ENCODE data around the gene CEP55. TPM values are rescaled to one million over a fixed set of nuclear protein-coding genes. Genes with fewer than 3 reads are reported as not detected.

CEP55 gene
- total RNA-seq, 1 experiment from 2014 or later, result 87.9 TPM

DNA sequence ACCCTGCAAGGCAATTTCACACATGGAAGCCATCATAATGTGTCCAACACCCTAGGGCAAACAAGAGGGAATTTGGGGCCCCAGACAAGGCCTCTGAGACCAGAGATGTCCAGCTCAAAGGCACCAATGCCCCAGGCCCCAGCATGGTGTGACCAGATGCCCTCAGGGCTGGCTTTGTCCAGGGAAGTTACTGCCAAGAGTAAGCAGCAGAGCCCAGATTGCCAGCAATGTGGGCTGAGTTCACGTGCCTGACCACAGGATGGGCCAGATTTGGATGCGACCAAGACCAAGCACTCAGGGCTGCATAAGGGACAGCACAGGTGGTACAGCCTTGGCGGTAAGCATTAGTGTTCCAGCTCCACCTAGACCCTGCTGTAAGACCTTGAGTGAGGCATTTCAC lies 27.0 kb upstream of the CEP55 start:
- DNase-seq (ENCODE audit: low read depth), result peak; percentile 93

- DNase-seq (ENCODE audit: low read depth), result peak; percentile 97
These were observed 25.2 kb upstream of the CEP55 start for GRCh38 chr10:93471110-93471651.

DNA sequence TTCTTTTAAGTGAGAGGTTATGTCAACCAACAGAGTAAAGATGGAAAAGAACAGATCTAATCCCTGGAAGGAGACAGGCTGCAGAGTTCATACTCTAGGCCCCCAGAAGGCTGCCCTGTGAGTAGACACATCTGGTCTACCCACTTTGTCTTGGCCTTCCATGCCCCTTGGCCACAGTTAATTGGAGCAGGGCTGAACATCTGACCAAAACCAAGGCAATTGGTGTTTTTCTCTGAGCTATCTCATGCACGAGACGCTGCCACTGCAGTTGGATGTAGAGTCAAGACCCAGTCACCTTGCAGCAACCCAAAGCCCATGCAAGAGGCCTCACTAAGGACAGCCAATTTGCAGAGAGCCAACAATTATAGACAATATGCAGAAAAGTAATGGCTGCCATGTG lies 23.3 kb upstream of the CEP55 start:
- DNase-seq (ENCODE audit: low read depth), result no peak

- peak; percentile 42 for DNase-seq (ENCODE audit: low read depth)
These were observed 22.5 kb upstream of the CEP55 start for GRCh38 chr10:93473804-93474472.

- DNase-seq (ENCODE audit: low read depth), result no peak
These were observed 21.2 kb upstream of the CEP55 start for GRCh38 chr10:93475227-93475626.

DNA sequence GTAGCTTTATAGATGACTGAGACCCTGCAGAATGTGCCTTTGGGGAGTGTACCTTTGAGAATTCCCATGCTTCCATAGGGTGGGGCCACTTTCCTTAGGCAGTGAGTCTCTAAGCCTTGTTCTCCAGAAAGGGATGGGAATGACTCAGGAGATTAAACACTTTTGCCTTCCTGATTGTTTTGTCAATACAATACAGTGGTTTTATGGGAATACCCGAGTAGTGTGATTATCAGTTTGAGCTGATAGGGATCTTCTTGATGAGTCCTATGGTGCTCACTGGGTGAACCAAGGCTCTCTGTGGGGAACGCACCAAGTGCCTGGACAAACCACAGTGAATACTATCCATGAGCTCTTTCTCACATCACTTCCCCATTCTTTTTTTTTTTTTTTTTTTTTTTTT lies 20.5 kb upstream of the CEP55 start:
- DNase-seq (ENCODE audit: low read depth), result peak; percentile 82

DNA sequence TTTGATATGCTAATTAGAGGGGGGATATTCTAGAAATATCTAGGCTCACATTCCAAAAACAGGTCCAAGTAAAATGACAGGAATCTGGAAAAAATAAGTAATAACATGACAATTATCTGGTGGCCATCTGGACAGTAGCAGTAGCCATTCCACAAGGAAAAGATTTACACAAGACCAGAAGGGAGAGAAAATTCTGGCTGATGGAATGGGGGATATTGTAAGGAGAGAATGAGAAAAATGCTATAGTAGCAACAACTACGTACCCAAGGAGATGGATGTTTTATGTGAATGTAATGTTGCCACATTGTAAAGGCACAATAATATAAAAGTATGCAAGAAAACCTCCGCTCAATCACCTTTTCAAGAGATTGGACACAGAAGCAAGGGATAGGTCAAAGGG lies 19.7 kb upstream of the CEP55 start:
- no peak for DNase-seq (ENCODE audit: low read depth)

DNA sequence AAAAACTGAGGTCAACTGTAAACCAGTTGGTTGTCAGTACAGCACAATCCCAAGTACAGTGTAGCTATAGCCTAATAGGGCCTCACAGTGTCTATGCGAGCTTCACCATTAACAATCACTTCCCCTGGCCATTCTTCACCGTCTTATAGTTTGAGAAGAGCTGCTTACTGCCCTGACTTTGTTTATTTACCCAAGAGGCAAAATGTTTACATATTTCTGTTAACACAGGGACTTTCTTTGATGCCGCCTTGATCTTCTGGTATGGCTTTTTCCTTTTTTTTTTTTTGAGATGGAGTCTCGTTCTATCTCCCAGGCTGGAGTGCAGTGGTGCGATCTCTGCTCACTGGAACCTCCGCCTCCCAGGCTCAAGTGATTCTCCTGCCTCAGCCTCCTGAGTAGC lies 17.5 kb upstream of the CEP55 start:
- peak; percentile 57 for DNase-seq (ENCODE audit: low read depth)

GRCh38 chr10:93481637-93482144 lies 14.7 kb upstream of the CEP55 start:
- no peak for DNase-seq (ENCODE audit: low read depth)

- DNase-seq (ENCODE audit: low read depth), result peak; percentile 94
These were observed 14.1 kb upstream of the CEP55 start, which contains the start of gene MYOF for GRCh38 chr10:93482145-93482834. MYOF (minus strand) TSS chr10:93482334; CDS start chr10:93482194, 140 bp downstream.

DNA sequence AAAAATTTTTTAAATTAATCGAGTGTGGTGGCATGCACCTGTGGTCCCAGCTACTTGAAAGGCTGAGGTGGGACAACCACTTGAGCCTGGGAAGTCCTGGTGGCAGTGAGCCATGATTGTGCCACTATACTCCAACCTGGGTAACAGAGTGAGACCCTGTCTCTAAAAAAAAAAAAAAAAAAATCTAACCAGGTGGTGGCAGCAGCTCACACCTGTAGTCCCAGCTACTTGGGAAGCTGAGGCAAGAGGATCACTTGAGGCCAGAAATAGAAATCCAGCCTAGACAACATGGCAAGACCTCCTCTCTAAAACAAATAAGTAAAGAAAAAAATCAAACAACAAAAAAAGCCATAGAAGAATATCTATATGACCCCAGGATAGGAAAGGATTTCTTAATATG lies 10.7 kb upstream of the CEP55 start:
- no peak for DNase-seq (ENCODE audit: low read depth)

DNA sequence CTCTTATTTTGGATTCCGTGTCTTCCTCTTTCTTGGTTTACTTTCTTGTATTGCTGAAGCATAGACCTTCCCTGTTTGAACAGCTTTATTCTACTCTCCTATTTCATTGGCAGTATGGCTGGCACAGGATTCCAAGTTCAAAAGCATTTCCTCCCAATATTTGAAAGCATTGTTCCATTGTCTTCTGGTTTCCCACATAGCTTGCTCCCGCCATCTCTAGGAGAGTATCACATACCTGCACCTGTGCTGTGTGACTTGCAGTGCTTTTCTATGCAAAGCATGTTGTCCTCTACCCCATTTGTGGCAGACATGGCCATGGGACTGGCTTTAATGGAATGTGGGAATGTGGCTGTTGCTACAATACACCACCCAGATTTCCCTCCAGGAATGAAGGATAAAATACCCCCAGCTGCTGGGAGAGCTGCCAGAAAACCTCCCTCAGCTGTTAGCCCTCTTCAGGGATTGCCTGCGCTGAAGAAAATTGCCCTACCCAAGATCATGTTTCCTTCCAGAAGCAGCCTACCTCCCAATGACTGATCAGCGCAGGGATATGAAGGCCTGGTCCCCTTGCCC lies 7.4 kb upstream of the CEP55 start:
- no peak for DNase-seq (ENCODE audit: low read depth)

GRCh38 chr10:93491602-93492121 lies 4.8 kb upstream of the CEP55 start:
- DNase-seq (ENCODE audit: low read depth), result no peak

DNA sequence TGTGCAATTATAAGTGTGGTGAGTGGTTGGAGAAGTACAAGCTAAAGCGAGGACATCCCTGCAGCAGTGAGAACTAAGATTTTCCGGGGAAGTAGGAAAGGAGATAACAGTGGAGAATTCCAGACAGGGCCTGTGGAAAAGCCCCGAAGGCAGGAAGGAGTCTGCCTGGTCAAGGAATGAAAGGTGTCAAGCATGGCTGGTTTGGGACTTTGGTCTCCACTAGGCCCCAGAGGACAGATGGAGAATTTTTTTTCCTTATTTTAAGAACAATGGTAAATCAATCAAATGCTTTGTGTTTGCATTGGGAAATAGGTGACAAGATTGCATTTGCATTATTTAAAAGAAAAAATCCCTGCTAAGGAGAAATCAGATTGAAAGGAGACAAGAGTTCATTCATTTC lies 3.2 kb upstream of the CEP55 start:
- no peak for DNase-seq (ENCODE audit: low read depth)

GRCh38 chr10:93494494-93494893 lies 1.9 kb upstream of the CEP55 start:
- DNase-seq (ENCODE audit: low read depth), result no peak

GRCh38 chr10:93495654-93496321 lies 624 bp upstream of the CEP55 start:
- peak; percentile 62 for DNase-seq (ENCODE audit: low read depth)

DNA sequence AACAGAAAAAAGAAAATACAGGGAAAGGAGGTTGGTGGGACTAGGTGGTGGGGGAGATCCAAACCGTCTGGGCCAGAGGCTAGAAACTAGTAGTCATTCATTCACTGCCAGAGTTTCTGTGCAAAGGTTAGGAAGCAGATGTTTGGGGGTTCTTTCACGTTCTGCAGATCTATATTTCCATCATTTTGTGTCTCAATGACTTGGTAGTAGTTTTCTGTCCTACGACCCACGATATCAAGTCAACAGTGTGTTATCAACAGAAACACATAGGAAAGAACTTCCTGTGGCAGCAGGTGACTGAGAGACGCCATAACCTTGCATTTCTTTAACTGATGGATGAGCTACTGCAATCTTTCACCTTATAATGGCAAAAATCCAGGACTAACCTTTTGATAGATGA lies 1.8 kb downstream of the CEP55 start:
- DNase-seq (ENCODE audit: low read depth), result no peak

GRCh38 chr10:93501650-93502049 lies 5.2 kb downstream of the CEP55 start:
- DNase-seq (ENCODE audit: low read depth), result no peak

DNA sequence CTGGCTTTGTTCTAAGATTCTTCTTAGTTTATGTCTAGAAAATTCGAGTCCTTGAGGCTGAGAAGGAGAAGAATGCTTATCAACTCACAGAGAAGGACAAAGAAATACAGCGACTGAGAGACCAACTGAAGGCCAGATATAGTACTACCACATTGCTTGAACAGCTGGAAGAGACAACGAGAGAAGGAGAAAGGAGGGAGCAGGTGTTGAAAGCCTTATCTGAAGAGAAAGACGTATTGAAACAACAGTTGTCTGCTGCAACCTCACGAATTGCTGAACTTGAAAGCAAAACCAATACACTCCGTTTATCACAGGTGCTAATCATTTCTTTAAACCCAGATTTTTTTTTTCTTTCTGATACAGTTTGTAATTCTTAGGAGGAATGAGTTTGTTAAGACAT lies 6.7 kb downstream of the CEP55 start:
- no peak for DNase-seq (ENCODE audit: low read depth)

DNA sequence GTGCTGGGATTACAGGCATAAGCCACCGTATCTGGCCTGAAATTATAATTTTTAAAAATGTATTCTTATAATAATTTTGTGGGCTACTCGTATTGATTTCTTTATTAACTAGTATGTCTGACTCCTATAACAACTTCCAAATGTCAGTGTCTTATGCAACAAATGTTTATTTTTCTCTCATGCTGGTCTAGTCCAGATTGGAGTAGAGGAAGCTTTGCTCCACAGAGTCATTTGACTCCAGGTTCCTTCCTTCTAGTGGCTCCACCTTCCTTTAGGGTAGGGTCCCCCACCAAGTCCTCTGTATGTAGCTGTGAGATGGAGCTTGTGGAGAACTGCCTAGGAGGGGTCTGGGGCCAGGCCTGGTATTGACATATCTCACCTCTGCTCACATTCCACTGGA lies 8.7 kb downstream of the CEP55 start:
- no peak for DNase-seq (ENCODE audit: low read depth)

DNA sequence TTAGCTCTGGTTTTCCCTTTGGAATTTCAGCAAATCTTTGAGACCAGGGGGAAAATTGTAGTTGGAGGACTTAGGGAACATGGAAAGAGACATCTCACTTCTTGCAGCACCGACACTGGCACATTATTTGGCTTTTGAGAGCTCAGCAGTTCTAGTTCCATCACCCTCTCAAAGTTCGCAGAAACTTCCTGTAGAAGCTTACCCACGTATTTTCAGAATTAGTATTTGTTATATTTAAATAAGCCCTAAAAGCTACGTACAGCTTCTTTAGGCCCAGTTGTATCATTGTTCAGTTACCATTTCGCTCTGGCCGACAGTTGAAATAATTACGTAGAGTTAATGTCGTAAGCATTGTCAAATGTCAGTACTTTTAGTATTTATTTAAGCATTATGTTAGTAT lies 13.4 kb downstream of the CEP55 start:
- no peak for DNase-seq (ENCODE audit: low read depth)

- DNase-seq (ENCODE audit: low read depth), result no peak
These were observed 16.2 kb downstream of the CEP55 start for GRCh38 chr10:93512565-93512964.

Data from M059J (cell line).